ENCODE results near the gene ATXN7L2.
A peak's percentile ranks its signal among the peaks of the same experiment; 100 is the strongest.

ATXN7L2 gene

GRCh38 chr1:109475261-109475660 lies 8.4 kb upstream of the ATXN7L2 start:
- no peak for DNase-seq (ENCODE audit: low read depth)

DNA sequence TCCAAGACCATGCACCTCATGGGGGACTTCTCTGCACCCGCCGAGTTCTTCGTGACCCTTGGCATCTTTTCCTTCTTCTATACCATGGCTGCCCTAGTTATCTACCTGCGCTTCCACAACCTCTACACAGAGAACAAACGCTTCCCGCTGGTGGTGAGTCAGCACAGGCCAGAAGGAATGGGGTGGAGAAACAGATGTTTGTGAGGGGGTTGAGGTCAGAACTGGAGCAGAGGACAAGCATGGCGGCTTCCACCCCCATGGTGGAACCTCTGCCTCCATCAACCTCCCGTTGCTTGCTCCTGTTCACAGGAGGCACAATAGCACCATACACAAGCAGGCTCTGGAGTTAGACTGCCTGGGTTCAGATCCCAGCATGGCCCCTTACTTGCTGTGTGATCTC lies 6.9 kb upstream of the ATXN7L2 start:
- DNase-seq (ENCODE audit: low read depth): no peak

- no peak for DNase-seq (ENCODE audit: low read depth)
Measured at GRCh38 chr1:109477821-109478220, 5.9 kb upstream of the ATXN7L2 start.

DNA sequence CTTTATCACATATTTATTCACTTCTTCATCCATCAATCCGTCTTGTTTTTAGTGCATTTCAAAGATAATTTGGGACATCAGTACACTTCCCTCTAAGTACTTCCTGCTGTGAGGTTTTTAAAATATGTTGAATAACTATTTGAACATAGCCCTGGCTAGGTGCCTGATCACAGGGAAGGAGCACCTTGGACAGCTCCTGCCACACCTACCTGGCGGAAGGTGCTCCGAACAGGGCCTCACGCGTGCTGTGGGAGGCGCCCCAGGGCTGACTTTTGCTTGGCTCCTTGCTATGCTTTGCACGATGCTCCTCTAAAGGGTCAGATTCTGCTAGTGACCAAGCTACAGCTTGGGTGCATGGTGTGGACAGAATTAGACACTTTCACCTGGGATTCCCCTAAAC lies 4.9 kb upstream of the ATXN7L2 start:
- no peak for DNase-seq (ENCODE audit: low read depth)

GRCh38 chr1:109479311-109479710 lies 4.4 kb upstream of the ATXN7L2 start:
- DNase-seq (ENCODE audit: low read depth): no peak

GRCh38 chr1:109479901-109480300 lies 3.8 kb upstream of the ATXN7L2 start:
- no peak for DNase-seq (ENCODE audit: low read depth)

- no peak for DNase-seq (ENCODE audit: low read depth)
Measured at GRCh38 chr1:109481646-109482045, 2.1 kb upstream of the ATXN7L2 start.

GRCh38 chr1:109482242-109482641 lies 1.5 kb upstream of the ATXN7L2 start:
- DNase-seq (ENCODE audit: low read depth): no peak

- DNase-seq (ENCODE audit: low read depth): peak; percentile 26
Measured at GRCh38 chr1:109482791-109483671, 674 bp upstream of the ATXN7L2 start.

DNA sequence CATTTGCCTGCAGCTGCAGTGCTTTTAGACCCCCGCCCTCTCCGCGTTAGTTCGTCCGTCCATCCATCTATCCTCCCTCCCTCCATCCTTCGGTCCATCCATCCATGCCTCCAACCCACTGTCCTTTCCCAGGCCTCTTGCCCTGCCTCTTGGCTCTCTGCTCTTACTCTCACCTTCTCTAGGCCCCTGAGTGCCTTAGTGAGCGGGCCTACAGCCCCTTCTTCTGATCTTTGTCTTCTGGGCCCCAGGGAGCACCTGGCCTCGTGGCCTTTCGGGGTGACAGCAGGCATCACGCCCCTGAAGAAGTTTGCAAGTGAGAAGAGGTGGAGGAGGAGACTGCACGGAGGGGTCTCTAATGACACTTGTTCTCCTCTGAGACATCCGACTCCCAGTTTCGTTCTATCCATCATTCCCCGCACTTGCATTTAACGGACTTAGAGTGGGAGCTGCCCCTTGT lies 842 bp downstream of the ATXN7L2 start:
- no peak for DNase-seq (ENCODE audit: low read depth)

DNA sequence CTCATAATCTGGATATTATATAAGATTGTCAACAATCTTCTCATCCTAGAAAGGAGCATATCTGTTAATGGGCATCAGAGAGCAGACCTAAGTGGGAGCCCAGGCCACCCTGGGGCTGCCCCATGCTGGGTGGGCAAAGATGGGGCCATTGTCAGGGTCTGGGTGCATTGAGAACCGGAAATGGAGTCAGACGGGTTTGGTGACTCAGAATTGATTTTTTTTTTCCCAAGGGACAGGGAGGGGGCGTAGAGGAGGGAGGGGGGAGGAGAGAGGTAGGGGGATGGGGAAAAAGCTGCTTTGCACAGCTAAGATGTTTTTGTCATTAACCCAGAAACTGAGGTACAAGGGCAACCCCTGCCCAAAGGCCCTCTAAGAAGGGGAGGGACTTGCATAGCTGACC lies 1.3 kb downstream of the ATXN7L2 start:
- DNase-seq (ENCODE audit: low read depth): no peak

DNA sequence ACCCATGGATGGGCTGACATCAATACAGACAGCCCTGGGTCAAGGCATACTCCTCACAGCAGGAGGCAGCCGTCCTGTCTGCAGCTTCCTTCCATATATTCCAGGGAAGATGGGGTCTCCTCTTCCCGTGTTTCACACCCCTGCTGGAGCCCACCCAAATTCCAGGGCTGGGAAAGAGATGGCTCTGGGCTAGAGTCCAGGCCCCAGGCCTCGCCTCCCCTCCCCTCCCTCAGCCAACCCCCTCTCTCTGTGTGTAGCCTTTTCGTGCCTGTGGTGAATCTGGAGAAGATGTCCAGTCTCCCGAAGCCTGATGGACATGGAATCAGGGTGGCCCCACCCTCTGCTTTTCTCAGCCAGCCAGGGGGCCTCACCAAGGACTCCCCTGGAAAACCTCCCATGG lies 3.6 kb downstream of the ATXN7L2 start:
- no peak for DNase-seq (ENCODE audit: low read depth)

- no peak for DNase-seq (ENCODE audit: low read depth)
Measured at GRCh38 chr1:109488201-109488600, 4.5 kb downstream of the ATXN7L2 start.

DNA sequence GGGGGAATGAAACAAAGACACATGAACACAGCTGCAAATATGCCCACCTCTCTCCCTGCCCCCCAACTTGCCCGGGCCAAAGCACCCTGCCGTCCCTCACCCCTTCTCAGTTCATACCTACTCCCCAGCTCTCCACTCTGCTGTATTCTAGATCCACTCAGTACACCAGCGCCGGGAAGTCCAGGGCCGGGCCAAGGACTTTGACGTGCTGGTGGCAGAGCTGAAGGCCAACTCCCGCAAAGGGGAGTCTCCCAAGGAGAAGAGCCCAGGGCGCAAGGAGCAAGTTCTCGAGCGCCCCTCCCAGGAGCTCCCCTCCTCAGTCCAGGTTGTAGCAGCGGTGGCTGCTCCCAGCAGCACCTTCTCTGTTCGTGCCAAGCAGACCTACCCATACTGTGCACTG lies 5.0 kb downstream of the ATXN7L2 start:
- no peak for DNase-seq (ENCODE audit: low read depth)

DNA sequence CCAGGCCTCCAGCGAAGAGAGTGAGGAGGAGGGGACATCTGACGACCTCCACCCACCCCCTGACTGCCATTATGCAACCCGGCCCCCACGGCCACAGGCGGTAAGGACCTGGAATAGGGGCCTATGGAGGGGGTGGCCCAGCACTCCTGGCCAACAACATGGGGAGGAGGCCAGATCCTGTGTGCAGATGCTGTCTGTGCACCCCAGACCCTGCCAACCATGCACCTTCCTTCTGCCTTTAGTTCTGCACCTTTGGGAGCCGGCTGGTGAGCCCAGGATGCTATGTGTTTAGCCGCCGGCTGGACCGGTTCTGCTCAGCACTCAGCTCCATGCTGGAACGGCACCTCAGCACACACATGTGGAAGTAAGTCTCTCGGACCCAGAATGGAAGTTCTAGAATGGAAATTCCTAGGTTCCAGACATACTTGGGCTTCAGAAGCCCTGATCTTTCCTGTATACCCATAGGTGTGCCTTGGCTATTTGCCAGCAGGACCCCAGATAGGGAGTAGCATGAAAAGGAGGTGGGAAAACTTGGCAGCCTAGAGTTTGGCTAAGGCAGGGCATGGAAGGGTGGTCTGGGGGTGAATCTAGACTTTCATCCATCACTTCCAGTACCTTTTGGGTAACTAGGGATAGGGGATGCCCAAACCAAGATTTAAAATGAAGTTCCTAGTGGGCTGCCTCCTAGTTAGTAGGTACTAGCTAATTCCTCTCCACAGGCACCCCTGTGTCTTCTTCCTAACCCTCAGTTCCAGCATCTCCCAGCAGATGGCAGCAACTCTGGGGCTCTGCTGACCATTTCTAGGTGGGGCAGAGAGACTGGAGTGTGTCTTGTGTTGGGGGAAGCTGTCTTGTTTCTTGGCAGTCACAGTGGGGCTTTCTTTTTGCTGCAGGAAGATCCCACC lies 6.6 kb downstream of the ATXN7L2 start:
- DNase-seq (ENCODE audit: low read depth): peak; percentile 45

GRCh38 chr1:109490934-109491302 lies 7.2 kb downstream of the ATXN7L2 start:
- DNase-seq (ENCODE audit: low read depth): no peak

- no peak for DNase-seq (ENCODE audit: low read depth)
Measured at GRCh38 chr1:109491372-109491771, 7.7 kb downstream of the ATXN7L2 start.

DNA sequence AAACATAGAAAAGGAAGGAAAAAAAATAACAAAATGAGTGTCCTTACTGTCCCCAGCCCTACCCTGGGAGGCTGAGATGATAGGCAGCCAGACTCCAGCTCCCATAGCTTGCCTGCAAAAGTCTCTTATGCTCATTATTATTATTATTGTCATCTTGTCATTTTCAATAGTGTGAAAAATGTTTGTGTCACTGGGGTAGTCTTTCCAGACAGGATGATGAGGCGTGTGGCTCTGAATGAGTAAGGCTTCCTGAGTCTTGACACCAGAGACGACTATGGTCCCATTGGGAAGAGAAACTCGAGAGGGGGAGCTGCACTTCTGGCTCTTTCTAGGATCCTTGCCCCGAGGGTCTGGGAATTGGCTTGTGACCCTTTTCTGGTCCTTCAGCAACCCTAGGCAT lies 9.1 kb downstream of the ATXN7L2 start:
- DNase-seq (ENCODE audit: low read depth): no peak

DNA sequence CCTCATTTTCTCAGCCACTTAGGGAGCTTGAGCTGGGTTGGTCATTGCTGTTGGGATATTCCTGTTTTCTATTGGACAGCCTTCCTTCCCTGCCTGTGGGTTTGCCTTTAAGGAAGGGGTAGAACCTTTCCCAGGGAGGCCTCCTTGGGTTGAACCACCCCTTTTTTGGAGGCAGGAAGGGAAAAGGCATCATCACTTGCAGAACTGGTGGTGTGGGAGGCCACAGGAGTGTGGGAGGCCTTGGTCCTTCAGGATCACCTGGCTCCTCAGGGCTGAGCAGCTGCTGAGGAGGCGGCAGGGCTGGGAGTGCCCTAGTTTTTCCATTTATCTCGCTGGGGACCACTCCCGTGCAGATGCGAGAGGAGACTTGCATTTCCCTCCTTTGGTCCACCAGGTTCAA lies 9.5 kb downstream of the ATXN7L2 start:
- no peak for DNase-seq (ENCODE audit: low read depth)

- DNase-seq (ENCODE audit: low read depth): peak; percentile 87
Measured at GRCh38 chr1:109493805-109494539, 10.3 kb downstream of the ATXN7L2 start, which contains the start of gene CYB561D1. Gene CYB561D1, plus strand, starts transcription at chr1:109494094. Its CDS starts 46 bp downstream, at chr1:109494140.

GRCh38 chr1:109495738-109496137 lies 12.0 kb downstream of the ATXN7L2 start:
- DNase-seq (ENCODE audit: low read depth): no peak
